ENCODE measurements around the gene RADX. TPM values are rescaled to one million over a fixed set of nuclear protein-coding genes. Genes with fewer than 3 reads are reported as not detected.

RADX gene
- total and polyA plus RNA-seq, 9 donors = 4.2 to 20.9 (median 7.4) TPM

- peak overlapping the region; percentile 45 for H3K4me3 ChIP-seq
- no peaks in the 10 kb centered on the region for H3K4me1 ChIP-seq (ENCODE audit: insufficient read depth)
- no peaks in the 10 kb centered on the region for H3K9me3 ChIP-seq
- no peak overlapping the region for H3K27ac ChIP-seq
- intact Hi-C loops (cut with DNase I) = no loop called here
- no peaks in the 10 kb centered on the region for H3K36me3 ChIP-seq
- no peak for DNase-seq
- TF ChIP-seq POLR2A (IDR thresholded peaks at IDR 0.05) (no peak), EP300 (IDR thresholded peaks at IDR 0.05) (no peak), CTCF (IDR thresholded peaks at IDR 0.05) (no peak)
- WGBS, 3 donors = 17 to 37% (median 25%) methylated on average over 1 of the region's 1 CpG
- H3K27me3 ChIP-seq = no peaks in the 10 kb centered on the region
These were observed 480 bp upstream of the RADX start for GRCh38 chrX:106611317-106611678.

GRCh38 chrX:106612393-106612763 is 600 bp downstream of the RADX start:
- WGBS, 3 donors = 25 to 31% (median 30%) methylated on average over 8 of the region's 8 CpGs
- H3K27me3 ChIP-seq = no peaks in the 10 kb centered on the region
- TF ChIP-seq CTCF (IDR thresholded peaks at IDR 0.05) (no peak), POLR2A (IDR thresholded peaks at IDR 0.05) (no peak), EP300 (IDR thresholded peaks at IDR 0.05) (no peak)
- DNase-seq = no peak
- H3K4me1 ChIP-seq (ENCODE audit: insufficient read depth) = no peaks in the 10 kb centered on the region
- no peaks in the 10 kb centered on the region for H3K36me3 ChIP-seq
- no peak overlapping the region for H3K27ac ChIP-seq
- intact Hi-C loops (cut with DNase I) = no loop called here
- H3K9me3 ChIP-seq = no peaks in the 10 kb centered on the region
- H3K4me3 ChIP-seq = peak overlapping the region; percentile 45

GRCh38 chrX:106613277-106613676 is 1.5 kb downstream of the RADX start:
- no peak overlapping the region for H3K27ac ChIP-seq
- intact Hi-C loops (cut with DNase I) = no loop called here
- no peaks in the 10 kb centered on the region for H3K36me3 ChIP-seq
- H3K27me3 ChIP-seq = no peaks in the 10 kb centered on the region
- H3K4me3 ChIP-seq = peak overlapping the region; percentile 45
- WGBS, 3 donors = 25 to 32% (median 31%) methylated on average over 4 of the region's 4 CpGs
- no peak for DNase-seq
- TF ChIP-seq POLR2A (IDR thresholded peaks at IDR 0.05) (no peak), EP300 (IDR thresholded peaks at IDR 0.05) (no peak), CTCF (IDR thresholded peaks at IDR 0.05) (no peak)
- H3K4me1 ChIP-seq (ENCODE audit: insufficient read depth) = no peaks in the 10 kb centered on the region
- no peaks in the 10 kb centered on the region for H3K9me3 ChIP-seq

GRCh38 chrX:106615041-106615440 is 3.3 kb downstream of the RADX start:
- no peaks in the 10 kb centered on the region for H3K27me3 ChIP-seq
- TF ChIP-seq EP300 (IDR thresholded peaks at IDR 0.05) (no peak), CTCF (IDR thresholded peaks at IDR 0.05) (no peak), POLR2A (IDR thresholded peaks at IDR 0.05) (no peak)
- no peaks in the 10 kb centered on the region for H3K9me3 ChIP-seq
- H3K36me3 ChIP-seq = no peaks in the 10 kb centered on the region
- WGBS, 3 donors = 63 to 69% (median 68%) methylated on average over 7 of the region's 7 CpGs
- no peak overlapping the region for H3K4me3 ChIP-seq
- no peak overlapping the region for H3K27ac ChIP-seq
- H3K4me1 ChIP-seq (ENCODE audit: insufficient read depth) = no peaks in the 10 kb centered on the region
- no peak for DNase-seq
- intact Hi-C loops (cut with DNase I) = no loop called here

- no peak overlapping the region for H3K4me3 ChIP-seq
- DNase-seq = no peak
- 40 to 48% (median 41%) methylated on average over 3 of the region's 3 CpGs for WGBS, 3 donors
- no peaks in the 10 kb centered on the region for H3K36me3 ChIP-seq
- H3K9me3 ChIP-seq = no peaks in the 10 kb centered on the region
- intact Hi-C loops (cut with DNase I) = no loop called here
- no peak for TF ChIP-seq CTCF (IDR thresholded peaks at IDR 0.05)
- TF ChIP-seq EP300 (IDR thresholded peaks at IDR 0.05) = no peak
- TF ChIP-seq POLR2A (IDR thresholded peaks at IDR 0.05) = no peak
- no peaks in the 10 kb centered on the region for H3K4me1 ChIP-seq (ENCODE audit: insufficient read depth)
- H3K27ac ChIP-seq = no peak overlapping the region
- H3K27me3 ChIP-seq = no peaks in the 10 kb centered on the region
These were observed 8.0 kb downstream of the RADX start for GRCh38 chrX:106619797-106620196.
